ENCODE results near the gene HSPA12B.
"Not testable (repeated sequence)": the region's sequence is repeated elsewhere in the genome, so short reads cannot be mapped to it uniquely, and the experiment has no call there.

The HSPA12B gene

DNA sequence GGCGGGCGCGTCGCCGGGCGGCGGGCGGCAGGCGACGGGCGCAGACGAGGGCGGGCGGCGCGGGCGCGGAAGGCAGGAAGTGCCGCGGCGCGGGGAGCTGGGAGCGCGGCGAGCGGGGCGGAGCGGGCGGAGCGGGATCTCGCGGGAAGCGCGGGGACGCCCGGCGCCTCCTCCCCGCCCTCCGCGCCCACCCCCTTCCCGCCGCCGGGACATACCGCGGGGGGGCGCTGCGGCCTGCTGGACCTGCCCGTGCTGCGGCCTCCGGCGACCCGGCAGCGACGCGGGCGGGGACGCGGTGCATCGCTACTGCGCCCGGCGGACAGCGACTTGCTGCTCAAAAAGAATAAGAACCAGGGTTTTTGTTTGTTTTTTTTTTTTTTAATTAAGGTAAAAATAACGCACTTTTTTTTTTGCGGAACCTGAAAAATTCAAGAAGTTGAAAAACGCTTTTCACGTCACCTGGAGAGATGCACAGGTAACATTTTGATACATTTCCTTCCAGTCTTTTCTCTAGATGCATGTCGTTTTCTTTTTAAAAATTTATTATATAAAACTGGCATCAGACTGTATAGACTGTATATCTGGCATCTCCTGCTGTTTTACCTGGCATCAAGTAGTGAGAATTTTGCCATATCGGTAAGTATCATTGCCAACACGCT is 54.3 kb downstream of the HSPA12B start, which contains the start of gene CENPB:
TSS of gene CENPB (minus strand) at position 76 of the 659 bp plus-strand sequence. CDS start 257 bp downstream, outside the sequence.
- peak; percentile 88 for FAIRE-seq
- DNase-seq (ENCODE audit: low spot score), result peak; percentile 93

DNA sequence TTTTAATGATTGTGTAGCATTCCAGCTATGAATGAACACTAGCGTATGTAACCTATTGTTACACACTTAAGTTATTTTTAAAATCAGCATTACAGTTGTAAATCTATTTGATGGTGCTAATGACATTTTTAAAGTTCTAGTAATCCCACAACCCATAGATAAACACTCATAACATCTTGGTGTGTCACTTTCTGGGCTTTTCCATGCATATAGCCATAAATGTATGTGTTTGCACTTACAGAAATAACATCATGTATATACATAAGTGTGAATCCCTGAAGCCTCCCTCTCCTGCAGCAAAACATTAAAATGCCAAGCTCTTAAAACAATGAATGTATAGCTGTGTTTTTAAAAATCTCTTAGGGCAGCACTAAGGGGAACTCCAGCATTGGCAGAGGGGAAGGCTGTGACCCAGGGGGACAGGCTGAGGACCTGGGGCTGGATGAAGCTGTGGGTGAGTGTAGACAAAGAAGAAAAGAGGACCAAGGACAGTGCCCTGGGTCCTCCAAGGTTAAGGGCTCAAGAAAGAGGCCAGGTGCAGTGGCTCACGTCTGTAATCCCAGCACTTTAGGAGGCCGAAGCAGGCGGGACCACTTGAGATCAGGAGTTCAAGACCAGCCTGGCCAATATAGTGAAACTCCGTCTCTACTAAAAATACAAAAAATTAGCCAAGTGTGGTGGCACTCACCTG is 55.0 kb downstream of the HSPA12B start:
- DNase-seq (ENCODE audit: low spot score) (no peak), FAIRE-seq (no peak)

DNA sequence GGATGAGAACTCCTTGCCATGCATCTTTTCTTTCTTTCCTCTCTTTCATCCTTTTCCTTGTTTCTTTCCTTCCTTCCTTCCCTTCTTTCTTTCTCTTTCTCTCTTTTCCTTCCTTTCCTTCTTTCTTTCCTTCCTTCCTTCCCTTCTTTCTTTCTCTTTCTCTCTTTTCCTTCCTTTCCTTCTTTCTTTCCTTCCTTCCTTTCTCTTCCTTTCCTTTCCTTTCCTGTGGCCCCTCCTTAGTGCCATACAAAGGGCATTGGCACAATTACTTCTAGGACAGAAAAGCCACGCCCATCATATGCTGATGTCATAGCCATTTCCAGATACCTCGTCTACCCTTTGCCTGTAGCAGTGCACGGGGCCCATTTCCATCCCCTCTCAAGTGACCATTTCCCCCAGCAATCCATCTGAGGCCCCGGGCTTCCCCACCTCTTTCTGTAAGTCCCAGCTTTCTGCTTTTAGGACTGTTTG is 56.2 kb downstream of the HSPA12B start:
- FAIRE-seq, result no peak
- DNase-seq (ENCODE audit: low spot score), result no peak

DNA sequence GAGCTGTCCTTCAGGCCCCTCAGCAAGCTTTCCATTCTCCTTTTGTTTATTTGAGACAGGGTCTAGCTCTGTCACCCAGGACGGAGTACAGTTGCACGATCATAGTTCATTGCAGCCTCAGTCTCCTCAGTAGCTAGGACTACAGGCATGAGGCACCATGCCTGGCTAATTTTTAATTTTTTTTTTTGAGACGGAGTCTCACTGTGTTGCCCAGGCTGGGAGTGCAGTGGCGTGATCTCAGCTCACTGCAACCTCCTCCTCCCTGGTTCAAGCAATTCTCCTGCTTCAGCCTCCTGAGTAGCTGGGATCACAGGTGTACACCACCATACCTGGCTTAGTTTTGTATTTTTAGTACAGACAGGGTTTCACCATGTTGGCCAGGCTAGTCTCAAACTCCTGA is 56.7 kb downstream of the HSPA12B start:
- DNase-seq (ENCODE audit: low spot score); FAIRE-seq: not testable (repeated sequence)

DNA sequence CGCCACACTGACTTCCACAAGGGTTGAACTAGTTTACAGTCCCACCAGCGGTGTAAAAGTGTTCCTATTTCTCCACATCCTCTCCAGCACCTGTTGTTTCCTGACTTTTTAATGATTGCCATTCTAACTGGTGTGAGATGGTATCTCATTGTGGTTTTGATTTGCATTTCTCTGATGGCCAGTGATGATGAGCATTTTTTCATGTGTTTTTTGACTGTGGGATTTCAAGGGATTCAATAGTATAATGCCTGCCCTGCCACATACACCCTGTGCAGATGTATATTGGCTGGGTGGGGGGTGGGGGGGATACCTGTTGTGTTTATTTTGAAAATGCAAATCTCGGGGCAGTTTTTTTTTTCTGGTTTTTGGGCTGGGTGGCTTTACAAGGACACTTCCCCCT is 61.7 kb downstream of the HSPA12B start:
- not testable (repeated sequence) for DNase-seq (ENCODE audit: low spot score); FAIRE-seq

DNA sequence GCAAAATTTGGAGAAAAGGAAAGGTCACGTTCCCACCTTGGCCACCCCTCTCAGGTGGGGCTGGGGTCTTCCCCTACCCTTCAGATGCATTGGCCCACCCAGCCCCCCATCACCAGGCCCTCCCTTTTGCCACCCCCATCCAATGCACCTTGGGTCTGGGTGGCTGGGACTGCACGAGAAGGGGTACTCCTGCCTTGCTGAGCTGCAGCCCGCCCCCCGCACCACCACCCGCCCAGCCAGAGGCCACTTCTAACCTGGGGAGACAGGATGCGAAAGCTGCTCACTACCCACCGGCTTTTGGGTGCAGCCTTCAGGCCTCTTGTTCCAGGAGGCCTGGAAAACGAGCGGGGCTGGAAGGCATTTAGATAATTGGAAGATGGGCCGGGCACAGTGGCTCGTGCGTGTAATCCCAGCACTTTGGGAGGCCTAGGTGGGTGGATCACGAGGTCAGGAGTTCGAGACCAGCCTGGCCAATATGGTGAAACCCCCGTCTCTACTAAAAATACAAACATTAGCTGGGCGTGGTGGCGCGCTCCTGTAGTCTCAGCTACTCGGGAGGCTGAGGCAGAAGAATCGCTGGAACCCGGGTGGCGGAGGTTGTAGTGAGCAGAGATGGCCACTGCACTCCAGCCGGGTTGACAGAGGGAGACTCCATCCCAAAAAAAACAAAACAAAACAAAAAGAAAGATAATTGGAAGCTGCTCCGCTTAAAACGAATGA is 62.4 kb downstream of the HSPA12B start:
- DNase-seq (ENCODE audit: low spot score) (no peak), FAIRE-seq (no peak)

DNA sequence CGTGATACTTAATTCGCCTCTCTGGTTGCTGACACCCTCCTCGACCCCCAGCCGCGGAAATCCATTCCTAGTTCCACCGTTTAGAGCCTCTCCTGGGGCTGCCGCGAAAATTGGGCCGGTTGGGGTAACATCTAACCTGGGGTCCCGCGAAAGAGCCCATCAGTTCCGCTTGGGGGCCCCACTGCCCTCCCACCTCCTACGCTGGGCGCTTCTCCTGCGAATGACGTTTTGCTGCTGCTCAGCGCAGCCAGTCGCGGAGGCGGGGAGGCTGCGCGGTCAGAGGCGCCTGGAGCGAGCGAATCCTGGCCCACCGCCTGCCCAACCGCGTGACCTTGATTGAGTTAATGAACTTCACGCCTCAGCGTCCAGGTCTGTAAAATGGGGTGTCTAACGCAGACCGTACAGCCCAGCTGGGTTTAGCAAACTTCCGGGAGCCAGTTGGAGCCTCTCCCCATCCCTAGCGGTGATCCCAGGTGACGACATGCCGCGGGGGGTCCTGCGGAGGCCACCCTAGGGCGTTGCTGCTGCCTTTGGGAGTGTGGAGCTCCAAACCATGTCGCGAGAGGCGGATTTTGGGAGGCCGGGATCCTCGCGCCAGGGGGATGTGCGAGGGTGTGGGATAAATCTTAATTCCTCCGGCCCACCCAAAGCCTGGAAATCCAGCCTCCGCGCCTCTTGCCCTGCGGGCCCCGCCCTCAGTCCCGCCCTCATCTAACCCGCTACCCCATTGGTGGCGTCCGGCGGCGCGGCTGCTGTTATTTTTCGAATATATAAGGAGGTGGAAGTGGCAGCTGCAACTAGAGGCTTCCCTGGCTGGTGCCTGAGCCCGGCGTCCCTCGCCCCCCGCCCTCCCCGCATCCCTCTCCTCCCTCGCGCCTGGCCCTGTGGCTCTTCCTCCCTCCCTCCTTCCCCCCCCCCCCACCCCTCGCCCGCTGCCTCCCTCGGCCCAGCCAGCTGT is 63.3 kb downstream of the HSPA12B start, which contains the start of gene CDC25B:
TSS of gene CDC25B (plus strand) at position 800 of the 958 bp plus-strand sequence. CDS start 222 bp downstream, outside the sequence.
- peak; percentile 91 for DNase-seq (ENCODE audit: low spot score)
- FAIRE-seq, result no peak

DNA sequence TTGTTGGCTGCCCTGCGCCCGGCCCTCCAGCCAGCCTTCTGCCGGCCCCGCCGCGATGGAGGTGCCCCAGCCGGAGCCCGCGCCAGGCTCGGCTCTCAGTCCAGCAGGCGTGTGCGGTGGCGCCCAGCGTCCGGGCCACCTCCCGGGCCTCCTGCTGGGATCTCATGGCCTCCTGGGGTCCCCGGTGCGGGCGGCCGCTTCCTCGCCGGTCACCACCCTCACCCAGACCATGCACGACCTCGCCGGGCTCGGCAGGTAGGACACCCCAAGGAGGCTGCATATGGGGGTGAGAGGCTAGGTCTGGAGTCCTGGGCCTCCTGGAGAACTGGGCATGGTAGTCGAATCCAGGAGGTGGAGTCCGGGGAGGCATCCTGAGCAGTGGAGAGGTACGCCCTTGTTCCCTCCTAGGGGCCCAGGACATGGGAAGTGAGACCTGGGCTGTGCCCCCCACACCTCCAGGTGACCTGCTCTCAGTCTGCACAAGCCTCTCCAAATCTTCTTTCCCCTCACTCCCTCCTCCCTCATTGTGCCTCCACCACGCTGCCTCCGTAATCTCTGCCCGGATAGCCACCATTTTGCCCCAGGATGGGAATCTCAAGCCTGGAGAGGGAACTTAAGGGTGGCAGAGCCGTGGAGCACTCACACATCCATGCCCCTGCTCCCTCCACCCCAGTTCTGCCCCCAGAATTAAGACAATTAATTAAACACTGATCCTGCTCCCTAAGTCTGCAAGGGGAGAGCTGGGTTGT is 64.2 kb downstream of the HSPA12B start:
- no peak for DNase-seq (ENCODE audit: low spot score)
- FAIRE-seq, result no peak

DNA sequence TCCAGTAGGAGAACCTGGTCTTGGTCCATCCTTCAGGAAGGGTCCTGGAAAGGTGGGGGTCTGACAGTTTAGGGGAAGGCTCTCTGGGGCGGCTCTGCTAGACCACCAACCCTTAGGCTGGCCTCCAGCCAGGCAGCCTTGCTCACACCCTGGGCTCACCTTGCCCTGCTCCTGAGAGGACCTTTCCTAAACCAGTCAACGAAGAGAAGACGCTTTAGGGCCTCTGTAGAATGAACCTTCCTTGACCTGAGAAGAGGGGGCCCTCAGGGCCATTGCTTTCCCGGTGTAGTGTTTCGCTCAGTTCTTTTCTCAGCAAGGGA is 64.7 kb downstream of the HSPA12B start:
- DNase-seq (ENCODE audit: low spot score) (no peak), FAIRE-seq (no peak)

DNA sequence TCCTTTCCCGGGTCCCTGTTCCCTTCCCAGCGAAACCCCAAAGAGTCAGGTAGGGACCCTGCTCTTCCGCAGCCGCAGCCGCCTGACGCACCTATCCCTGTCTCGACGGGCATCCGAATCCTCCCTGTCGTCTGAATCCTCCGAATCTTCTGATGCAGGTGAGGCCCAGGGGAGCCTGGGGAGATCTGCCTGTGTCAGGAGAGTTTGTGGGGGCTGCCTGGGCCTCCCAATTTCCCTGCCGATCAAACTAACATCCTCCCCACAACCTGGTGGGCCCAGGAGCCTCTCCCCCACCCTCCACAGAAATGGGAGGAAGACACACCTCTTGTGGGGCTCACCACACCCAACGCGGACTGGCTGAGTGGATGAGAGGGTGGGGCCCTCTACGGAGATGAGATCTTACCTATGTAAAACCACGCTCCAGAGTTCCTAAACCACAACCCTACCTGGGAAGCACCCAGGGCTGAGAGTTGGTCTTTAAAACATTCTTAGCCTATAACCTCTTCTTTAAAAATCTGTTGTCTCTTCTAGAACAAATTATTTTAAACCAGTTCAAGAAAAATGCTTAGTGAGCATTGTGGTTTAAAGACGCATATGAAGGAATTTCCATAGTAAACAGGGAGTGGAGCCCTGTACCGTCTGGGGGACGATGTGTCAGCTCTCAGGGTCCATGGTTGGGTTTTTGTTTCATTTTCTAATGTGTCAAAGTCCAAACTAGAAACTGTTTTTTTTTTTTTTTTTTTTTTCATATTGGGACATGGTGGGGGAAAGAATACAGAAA is 65.3 kb downstream of the HSPA12B start:
- no peak for DNase-seq (ENCODE audit: low spot score)
- no peak for FAIRE-seq

DNA sequence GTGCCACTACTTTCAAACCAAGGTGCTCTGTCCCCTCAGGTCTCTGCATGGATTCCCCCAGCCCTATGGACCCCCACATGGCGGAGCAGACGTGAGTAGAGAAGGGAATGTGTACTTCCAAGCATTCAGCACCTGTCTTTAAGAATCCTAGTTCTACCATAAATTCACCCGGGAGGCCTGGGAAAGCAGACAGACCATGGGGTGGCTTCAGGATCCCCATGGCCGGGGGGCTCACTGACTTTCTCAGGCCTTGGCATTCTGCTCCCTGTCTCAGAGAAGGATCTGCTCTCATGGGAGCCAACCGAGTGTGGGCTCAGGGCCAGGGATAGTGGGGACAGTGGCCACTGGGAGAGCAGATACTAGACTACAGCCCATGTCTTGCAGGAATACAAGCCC is 65.9 kb downstream of the HSPA12B start:
- FAIRE-seq (no peak), DNase-seq (ENCODE audit: low spot score) (no peak)

DNA sequence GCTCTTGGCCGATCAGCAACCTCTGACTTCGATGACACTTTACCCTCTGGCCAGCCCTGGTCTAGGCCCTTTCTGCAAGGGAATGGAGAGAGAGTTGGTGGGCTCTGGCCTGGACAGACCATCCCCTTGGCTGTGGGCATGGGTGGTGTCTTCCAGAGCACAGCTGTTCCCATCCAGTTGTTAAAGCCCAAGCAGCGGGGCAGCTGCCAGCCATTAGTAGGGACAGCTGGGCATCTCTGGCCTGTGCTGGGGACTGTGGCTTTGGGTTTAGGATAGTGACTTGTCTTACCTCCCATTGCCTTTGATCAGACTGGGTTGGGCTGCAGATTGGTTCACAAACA is 66.4 kb downstream of the HSPA12B start:
- DNase-seq (ENCODE audit: low spot score) (no peak), FAIRE-seq (no peak)

DNA sequence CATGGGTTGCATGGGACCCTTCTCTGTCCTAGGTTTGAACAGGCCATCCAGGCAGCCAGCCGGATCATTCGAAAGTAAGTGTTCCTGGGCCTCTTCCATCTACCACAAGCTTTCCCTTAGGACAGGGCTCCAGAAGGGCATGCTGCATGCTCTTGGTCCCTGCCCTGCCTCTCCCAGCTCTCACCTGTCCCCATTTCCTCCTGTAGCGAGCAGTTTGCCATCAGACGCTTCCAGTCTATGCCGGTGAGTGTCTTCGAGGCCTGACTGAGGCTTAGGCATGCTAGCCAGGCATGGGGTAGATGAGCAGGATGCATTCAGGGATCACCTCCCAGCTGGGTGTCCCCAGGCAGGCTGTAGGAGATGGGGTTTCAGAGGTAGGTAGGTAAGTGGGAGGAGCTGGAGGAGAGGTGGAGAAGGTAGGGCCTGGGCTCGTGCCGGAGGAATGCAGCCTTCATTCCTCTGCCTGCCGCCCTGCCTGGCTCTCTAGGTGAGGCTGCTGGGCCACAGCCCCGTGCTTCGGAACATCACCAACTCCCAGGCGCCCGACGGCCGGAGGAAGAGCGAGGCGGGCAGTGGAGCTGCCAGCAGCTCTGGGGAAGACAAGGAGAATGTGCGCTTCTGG is 67.9 kb downstream of the HSPA12B start:
- no peak for FAIRE-seq

DNA sequence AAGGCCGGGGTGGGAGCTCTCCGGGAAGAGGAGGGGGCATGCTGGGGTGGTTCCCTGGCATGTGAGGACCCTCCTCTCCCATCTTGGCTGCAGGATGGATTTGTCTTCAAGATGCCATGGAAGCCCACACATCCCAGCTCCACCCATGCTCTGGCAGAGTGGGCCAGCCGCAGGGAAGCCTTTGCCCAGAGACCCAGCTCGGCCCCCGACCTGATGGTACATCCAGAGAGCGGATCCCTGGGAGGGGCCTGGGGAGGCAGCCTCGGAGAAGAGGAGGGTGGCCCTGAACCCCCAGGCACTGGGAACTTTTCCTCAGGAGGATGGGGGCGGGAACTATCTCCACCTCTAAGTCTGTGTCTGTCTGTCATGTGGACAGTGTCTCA is 68.4 kb downstream of the HSPA12B start:
- no peak for FAIRE-seq
- DNase-seq (ENCODE audit: low spot score), result no peak

More for the DNA sequence above, 67.9 kb downstream of the HSPA12B start:
- no peak for DNase-seq (ENCODE audit: low spot score)

DNA sequence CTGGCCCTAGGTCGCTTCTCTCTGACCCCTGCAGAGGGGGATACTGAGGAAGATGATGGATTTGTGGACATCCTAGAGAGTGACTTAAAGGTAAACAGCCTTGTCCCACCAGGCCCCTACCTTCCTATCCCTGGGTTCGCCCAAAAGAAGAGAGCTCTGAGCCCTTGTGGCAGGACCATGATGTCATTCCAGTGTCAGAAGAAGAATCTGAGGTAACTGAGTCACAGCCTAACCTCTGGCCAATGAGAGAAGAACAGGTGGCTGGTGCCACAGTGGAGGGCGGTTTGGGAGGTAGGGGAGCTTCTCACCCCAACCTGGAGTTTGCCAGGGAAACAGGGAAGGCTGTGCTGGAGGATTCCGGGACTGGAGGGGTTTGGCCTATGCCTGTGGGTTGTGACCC is 68.8 kb downstream of the HSPA12B start:
- FAIRE-seq (no peak), DNase-seq (ENCODE audit: low spot score) (no peak)

DNA sequence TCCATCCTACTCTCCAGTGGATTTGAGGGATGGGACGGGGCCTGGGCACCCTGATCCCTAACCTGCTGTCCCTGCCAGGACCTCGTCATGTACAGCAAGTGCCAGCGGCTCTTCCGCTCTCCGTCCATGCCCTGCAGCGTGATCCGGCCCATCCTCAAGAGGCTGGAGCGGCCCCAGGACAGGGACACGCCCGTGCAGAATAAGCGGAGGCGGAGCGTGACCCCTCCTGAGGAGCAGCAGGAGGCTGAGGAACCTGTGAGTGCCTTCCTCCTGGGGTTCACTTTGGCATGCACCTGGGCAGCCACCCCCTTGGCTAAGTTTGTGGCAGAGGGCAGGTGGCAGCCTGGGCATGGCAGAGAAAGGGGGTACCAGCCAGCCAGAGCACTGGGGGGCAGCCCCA is 69.4 kb downstream of the HSPA12B start:
- DNase-seq (ENCODE audit: low spot score) (no peak), FAIRE-seq (no peak)
